ENCODE data around the gene UBA52. TPM values are rescaled to one million over a fixed set of nuclear protein-coding genes. Genes with fewer than 3 reads are reported as not detected.

The UBA52 gene
- total and polyA plus RNA-seq, 2 of the 8 experiments (the other 6 are each of a cell fraction or from before 2014, with no cell fraction given): 1,340 to 5,409 TPM

DNA sequence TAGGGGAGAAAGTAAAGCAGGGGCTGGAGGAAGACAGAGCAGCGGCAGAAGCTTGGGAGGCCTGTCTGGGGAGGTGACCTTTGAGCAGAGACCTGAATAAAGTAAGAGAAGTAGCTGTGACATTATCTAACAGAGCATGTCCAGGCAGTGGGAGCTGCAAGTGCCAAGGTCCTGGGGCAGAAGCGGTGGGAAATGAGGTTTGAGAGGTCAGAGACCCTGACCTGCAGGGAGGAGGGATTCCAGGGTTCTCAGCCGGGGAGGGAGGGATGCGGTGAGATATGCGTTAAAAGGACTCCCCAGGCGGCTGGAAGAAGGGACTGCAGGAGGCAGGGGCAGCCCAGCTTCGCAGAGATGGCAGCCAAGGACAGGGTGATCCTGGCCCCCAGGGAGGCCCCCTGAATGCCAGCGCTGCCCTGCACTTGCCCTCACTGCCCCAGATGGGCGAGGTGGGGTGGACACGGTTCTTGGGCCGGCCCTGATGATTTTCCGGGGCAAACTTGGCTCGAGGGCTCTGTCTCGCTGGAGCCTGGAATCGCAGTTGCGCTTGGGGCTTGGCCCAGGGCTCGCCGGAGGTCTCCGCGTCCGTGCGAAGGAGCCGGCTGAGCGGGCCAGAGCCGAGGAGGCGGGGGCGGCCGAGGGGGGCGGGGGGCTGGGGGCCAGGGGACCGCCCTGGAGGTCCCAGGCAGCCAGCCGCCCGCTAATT lies 31.7 kb downstream of the UBA52 start:
- Histone ChIP-seq H3K23ac (ENCODE audit: insufficient read length) (no peak overlapping the region), H4K20me1 (replicated peaks in 1 of 2; ENCODE audit: control insufficient read depth in 1 of 2, insufficient read depth in 2 of 2, low read length in 2 of 2) (peaks cover 0 to 11% of the 10 kb centered on the region in 2 experiments), H3K9me3 (ENCODE audit: insufficient read depth in 2 of 2, low read depth in 1 of 2, low read length in 1 of 2) (no peaks in the 10 kb centered on the region), H2BK120ac (replicated peaks; ENCODE audit: low read depth, low read length) (no peak overlapping the region), H4K91ac (replicated peaks; ENCODE audit: insufficient read length, low read length) (peak overlapping the region; percentile 80), H4K8ac (ENCODE audit: extremely low read depth, insufficient read depth, low read length) (peak overlapping the region; percentile 39), H3K79me1 (ENCODE audit: low read depth, low read length) (no peaks in the 10 kb centered on the region), H3K23me2 (ENCODE audit: low read depth, low read length) (peaks cover 6% of the 10 kb centered on the region; the same call in 1 of the 2 replicates), H3K79me2 (ENCODE audit: control insufficient read depth in 1 of 2, insufficient read depth in 2 of 2, low read length in 2 of 2) (no peaks in the 10 kb centered on the region), H2BK20ac (ENCODE audit: low read length) (no peak overlapping the region; the same call in 1 of the 2 replicates), H3K4me3 (ENCODE audit: extremely low read depth in 1 of 4, insufficient read depth in 2 of 4, low read depth in 3 of 4, low read length in 4 of 4) (peak overlapping the region in 3 of 4 experiments; percentile 26 to 53 (median 36); a peak in 5 of 8 replicates), H4K5ac (ENCODE audit: insufficient read length, low read depth, low read length) (no peak overlapping the region), H2BK12ac (ENCODE audit: low read depth, low read length) (peak overlapping the region; percentile 84; the same call in 1 of the 2 replicates), H2BK15ac (ENCODE audit: low read length) (no peak overlapping the region), H3K9ac (replicated peaks in 1 of 4; ENCODE audit: extremely low read depth in 1 of 4, low read depth in 3 of 4, low read length in 3 of 4) (no peak overlapping the region), H3K36me3 (ENCODE audit: control insufficient read depth in 2 of 4, insufficient read depth in 4 of 4, low read length in 3 of 4) (peaks cover 0 to 14% (median 0%) of the 10 kb centered on the region in 4 experiments; a peak in 1 of 8 replicates), H2AK5ac (ENCODE audit: low read depth, low read length) (no peak overlapping the region; the same call in 1 of the 2 replicates), H2BK5ac (ENCODE audit: low read depth, low read length) (no peak overlapping the region), H3K27ac (ENCODE audit: low read depth, low read length) (no peak overlapping the region), H3K18ac (ENCODE audit: extremely low read depth, low read length) (peak overlapping the region; percentile 97), H3K14ac (ENCODE audit: insufficient read length) (no peak overlapping the region), H3K56ac (replicated peaks; ENCODE audit: insufficient read length, low read depth, low read length) (no peak overlapping the region), H3K4me2 (ENCODE audit: insufficient read depth in 1 of 2, low read depth in 2 of 2, low read length in 2 of 2) (peak overlapping the region; percentile 63 to 83), H3K27me3 (replicated peaks in 1 of 4; ENCODE audit: control insufficient read depth in 3 of 4, extremely low read depth in 1 of 4, insufficient read depth in 3 of 4, low read length in 3 of 4) (peaks cover 53 to 69% (median 66%) of the 10 kb centered on the region in 4 experiments), H2AFZ (ENCODE audit: low read length) (no peak overlapping the region), H3K4ac (replicated peaks; ENCODE audit: insufficient read length, low read depth, low read length) (peak overlapping the region; percentile 46), H3K4me1 (replicated peaks in 1 of 4; ENCODE audit: control insufficient read depth in 3 of 4, insufficient read depth in 4 of 4, low read length in 3 of 4) (peaks cover 10 to 31% (median 23%) of the 10 kb centered on the region in 4 experiments)
- FAIRE-seq: no peak
- peak in 1 of 2 experiments; percentile 74 for DNase-seq (ENCODE audit: low read depth in 1 of 2, low spot score in 2 of 2)
- ChIA-PET POLR2A (ENCODE audit: partially characterized antibody) (interaction anchor here (0.5 to 3.3 kb wide), 5 partner anchors 10 to 1164 kb away, joined by 3 to 23 read pairs (median 6); partner anchors contain the start of genes REX1BD and UBA52), CTCF (ENCODE audit: partially characterized antibody) (interaction anchor here (1.1 to 3.5 kb wide), 7 partner anchors 10 to 137 kb away, joined by 3 to 31 read pairs (median 5); partner anchors contain the start of gene REX1BD)
- 8% methylated on average over 16 of the region's 32 CpGs; no CpG with 5 or more reads in 1 of the 2 experiments for WGBS, 2 experiments (ENCODE audit: extremely low coverage in 1 of 2, insufficient coverage in 1 of 2, insufficient read length in 1 of 2, insufficient replicate concordance in 2 of 2, low coverage in 1 of 2, low lambda C conversion rate in 2 of 2, missing lambda C conversion rate in 1 of 2)
- TF ChIP-seq, protein P1, sequence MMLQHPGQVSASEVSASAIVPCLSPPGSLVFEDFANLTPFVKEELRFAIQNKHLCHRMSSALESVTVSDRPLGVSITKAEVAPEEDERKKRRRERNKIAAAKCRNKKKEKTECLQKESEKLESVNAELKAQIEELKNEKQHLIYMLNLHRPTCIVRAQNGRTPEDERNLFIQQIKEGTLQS (IDR thresholded peaks at IDR 0.05; ENCODE audit: insufficient read depth, low read depth, low read length): no peak
- TF ChIP-seq JUND (IDR thresholded peaks at IDR 0.05; ENCODE audit: low read length) (no peak), CTBP2 (IDR thresholded peaks at IDR 0.05; ENCODE audit: borderline replicate concordance, insufficient read depth, insufficient read length, low read length) (no peak), KDM1A (IDR thresholded peaks at IDR 0.05; ENCODE audit: borderline replicate concordance, low read length) (peak; percentile 87; the same call in 1 of the 2 replicates), HDAC2 (IDR thresholded peaks at IDR 0.05; ENCODE audit: borderline replicate concordance in 1 of 2, low read depth in 2 of 2, low read length in 2 of 2) (peak in 1 of 2 experiments; percentile 54; a peak in 1 of 4 replicates), NANOG (IDR thresholded peaks at IDR 0.05; ENCODE audit: insufficient read depth, low read depth, low read length, poor library complexity, severe bottlenecking) (no peak), EGR1 (IDR thresholded peaks at IDR 0.05; ENCODE audit: borderline replicate concordance, low read depth, low read length) (no peak), TCF12 (IDR thresholded peaks at IDR 0.05; ENCODE audit: low read depth, low read length) (no peak), JUN (IDR thresholded peaks at IDR 0.05; ENCODE audit: low read depth, low read length) (no peak), POLR2A (IDR thresholded peaks at IDR 0.05; ENCODE audit: control extremely low read depth in 1 of 2, low read depth in 2 of 2, low read length in 2 of 2) (no peak), SIRT6 (IDR thresholded peaks at IDR 0.05; ENCODE audit: low read length) (no peak)
